GM21825 (cell line): ENCODE results near the gene IRF4.

ENCODE experiments used
- ATAC-seq: cut with Tn5 transposase; IDR thresholded peaks from one replicate; pipeline ENCODE4 v1.9.1; 2021; ENCODE audit warnings: mild to moderate bottlenecking, moderate library complexity; ENCODE audit not compliant: unreplicated experiment

The IRF4 gene

DNA sequence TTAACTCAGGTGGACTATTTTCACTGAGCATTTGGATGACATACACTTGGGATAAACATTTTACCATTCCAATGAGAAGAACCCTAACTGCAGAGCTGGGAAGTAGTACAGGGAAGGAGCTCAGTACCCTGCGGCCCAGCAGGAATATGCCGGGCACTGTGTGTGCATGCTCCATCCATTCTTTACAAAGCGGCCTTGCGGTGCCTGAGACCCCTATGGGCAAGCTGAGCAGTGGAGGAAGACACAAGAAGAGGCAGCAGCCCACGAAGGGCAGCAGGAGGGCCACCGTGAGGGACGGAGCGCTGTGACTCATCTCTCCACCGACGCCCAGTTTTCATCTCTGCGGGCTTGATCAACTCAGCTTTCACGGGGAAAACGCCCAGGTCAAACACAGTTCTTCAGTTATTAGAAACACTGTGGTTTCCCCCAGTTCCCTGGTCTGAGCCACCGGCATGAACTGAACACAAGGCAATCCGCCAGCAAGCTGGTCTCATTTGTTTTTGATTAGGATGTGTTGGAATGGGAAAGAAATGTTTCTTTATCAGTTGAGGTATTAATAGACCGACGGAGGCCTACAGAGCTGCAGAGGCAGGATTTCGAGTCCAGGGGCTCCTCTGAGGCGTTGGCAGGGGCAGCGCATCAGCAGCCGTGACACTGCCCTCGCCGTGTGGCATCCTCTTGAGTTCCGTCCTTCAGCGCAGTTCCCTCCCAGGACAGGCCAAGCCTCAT lies 44.9 kb downstream of the IRF4 start:
- no peak for ATAC-seq

DNA sequence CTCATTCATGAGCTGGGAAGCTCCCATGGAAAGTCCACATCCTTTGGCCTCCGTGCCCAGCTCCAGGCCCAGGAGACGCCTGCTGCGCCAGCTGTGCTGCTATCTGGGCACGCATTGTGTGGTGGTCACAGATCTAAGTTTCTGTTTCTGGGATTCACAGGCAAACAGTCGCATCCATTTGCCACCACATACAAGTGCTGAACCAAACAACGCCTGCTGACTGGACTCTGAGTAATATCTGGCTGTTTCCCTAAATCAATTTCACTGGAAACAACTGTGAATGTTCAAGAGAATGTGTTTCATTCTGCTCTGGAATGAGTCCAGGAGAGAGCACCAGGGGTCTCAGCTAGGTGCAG lies 45.5 kb downstream of the IRF4 start:
- ATAC-seq = no peak

DNA sequence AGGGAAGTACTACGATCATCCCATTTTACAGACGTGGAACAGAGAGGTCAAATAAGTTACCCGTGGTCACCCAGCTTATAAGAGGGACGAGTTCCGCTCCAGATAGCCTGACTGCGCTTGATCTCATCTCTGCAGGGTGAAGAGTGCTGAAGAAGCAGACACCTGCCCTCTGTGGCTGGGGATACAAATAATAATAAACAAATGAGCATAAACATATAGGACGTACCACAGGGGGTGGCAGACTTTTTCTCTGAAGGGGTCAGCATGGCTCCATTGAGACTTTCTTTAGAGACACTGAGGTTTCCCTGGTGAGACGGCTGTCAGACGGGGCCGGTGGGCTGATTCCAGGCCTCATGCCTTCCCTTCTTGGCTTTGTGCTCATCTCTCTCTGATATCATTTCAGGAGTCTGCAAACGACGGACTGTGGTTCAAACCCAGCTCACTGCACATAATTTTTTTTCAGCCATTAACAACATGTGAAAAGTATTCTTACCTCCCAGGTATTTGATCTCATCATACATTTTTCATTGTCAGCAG lies 47.1 kb downstream of the IRF4 start:
- ATAC-seq = no peak

DNA sequence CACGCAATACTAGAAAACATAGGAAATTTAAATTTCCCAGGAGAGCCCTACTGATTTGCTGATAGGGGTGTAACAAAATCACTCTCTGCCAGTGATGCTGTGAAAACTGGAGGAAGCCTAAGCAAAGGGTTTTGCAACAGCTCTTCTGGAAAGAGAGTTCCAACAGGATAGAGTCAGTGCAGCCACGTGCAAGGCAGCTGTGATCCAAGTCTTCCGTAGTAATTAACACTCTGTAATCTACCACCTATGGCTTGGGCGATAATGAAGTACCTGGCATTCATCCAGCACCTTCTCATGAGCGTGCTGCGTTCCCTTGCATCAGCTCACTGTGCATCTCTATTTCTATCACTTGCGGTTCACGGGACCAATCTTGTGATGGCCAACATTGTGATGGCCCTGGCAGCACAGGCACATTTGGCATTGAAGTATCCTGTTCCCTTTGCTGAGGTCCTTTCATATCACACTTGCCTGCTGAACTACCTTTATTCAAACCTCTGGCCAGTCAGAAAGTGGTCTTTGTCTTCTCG lies 48.2 kb downstream of the IRF4 start:
- ATAC-seq = no peak

DNA sequence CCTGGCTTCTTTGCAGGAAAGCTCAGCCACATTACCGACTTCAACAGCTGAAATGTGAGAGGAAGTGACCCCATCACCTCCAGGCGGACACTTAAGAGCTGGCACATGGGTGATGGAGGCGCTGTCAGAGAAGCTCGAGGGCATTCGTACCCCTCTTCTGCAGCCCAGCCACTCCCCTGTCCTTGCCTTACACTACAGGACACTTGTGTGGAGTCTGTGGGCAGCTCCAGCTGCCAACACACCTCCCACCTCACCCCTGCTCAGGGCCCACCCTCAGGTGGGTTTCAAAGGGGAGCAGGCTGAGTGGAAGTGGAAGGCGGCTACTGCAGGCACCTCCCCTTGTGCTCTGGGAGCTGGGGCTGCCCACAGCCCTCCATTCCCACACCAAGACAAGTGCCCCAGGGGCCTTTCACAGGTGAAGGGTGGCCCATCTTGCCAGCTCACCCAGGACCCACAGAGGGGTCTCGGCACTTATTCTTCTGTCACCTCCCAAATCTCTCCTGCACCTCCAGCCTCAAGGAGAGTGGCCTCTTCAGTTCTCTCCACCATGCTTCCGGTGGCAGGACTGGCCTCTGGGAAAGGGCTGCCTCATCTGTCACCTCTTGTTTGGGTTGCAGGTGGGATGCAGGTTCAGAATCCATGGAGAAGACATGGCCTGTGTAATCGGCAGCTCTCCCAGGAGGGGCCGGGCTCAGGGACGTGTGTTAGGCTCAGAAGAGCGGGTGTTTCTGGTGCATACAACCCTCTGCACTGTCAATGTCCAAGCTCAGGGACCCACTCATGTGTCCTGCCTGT lies 49.8 kb downstream of the IRF4 start:
- ATAC-seq = no peak

DNA sequence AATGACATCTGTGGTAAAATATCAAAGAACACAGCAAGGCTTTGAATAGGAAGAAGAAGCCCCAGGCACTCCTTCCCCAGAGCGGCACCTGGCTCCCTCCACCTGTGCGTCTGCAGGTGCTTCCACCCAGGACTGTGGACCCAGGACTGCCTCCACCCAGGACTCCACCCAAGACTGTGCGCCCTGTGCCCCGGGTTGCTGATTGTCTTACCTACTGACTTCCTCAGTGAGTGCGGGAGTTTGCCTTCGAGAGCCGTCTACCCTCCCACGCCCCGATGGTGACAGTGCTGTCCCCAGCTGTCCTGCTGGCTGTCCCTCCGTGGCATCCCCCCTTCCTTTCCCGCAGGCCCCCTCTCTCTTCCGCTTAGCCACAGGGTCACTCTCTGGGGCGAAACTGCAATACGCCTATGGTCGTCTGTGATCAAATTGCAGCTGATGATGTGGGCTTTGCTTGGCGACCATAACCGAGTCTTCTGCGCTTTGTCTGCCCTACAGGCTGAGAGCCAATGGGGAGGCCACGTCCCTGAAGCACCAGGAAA lies 52.1 kb downstream of the IRF4 start:
- ATAC-seq = no peak

DNA sequence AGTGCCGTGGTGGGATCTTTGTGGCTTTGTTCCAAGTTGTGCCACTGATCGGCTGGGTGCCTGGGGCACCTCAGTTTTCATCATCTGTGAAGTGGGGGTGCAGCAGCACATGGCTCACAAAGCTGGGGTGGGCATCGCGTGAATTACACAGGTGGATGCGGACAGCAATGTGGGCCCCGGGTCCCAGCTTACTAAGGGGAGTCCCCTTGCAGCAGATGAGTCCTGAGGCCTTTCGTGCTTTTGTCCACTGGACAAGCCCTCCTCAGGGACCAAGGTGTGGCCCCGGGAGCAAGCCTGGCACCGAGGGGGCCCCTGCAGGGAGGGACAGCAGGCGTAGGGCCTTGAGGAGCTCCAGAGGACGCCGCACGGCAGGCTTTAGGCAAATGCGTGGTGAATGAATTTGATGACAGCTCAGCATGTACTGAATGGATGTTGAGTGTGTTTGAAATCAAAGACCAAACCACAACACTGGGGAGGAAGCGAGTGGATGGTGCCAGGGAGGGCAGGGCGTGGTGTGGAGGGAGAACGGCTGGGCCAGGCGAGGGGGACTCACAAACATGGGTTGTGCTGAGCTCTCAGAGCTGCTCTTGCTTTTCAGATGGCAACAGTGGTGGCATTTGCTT lies 53.2 kb downstream of the IRF4 start:
- ATAC-seq = no peak

DNA sequence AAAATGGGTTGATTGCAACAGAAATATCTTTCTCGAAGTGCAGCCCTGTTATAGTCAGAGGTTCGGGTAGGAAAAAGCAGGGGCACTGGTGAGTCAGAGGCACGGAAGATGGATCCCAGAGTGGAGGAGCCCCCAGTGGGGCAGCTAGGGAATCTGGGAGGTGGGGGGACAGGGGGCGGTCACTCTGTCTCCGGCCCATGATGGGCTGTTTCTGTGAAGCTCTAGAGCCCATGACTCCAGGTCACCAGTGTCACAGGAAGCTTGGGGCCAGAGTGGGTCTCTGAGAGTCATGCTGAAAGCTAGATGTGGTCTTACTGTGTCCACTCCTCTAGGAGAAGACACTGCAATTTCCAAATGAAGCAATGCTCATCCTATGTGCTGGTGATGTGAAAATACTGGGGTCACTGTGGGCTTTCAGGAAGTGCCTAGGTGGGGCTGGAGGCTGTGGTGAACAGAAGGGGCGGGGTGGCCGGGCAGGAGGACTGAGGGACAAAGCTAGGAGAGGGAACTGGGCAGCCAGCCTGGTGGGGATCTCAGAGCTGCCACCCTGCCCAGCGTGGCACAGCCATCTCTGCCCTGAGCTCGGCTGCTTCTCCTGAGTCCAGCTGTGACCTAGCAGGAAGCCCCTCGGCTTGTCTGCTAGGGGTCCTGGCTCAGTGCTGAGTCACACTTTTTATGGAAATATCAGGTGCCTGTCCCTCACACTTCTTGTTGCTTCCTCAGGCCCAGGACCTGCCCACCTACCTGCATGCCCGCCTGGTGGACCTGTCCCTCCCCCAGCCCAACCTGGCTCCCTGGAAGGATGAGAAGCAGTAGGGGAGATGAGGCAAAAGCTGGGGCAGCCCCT lies 54.2 kb downstream of the IRF4 start:
- ATAC-seq = no peak

DNA sequence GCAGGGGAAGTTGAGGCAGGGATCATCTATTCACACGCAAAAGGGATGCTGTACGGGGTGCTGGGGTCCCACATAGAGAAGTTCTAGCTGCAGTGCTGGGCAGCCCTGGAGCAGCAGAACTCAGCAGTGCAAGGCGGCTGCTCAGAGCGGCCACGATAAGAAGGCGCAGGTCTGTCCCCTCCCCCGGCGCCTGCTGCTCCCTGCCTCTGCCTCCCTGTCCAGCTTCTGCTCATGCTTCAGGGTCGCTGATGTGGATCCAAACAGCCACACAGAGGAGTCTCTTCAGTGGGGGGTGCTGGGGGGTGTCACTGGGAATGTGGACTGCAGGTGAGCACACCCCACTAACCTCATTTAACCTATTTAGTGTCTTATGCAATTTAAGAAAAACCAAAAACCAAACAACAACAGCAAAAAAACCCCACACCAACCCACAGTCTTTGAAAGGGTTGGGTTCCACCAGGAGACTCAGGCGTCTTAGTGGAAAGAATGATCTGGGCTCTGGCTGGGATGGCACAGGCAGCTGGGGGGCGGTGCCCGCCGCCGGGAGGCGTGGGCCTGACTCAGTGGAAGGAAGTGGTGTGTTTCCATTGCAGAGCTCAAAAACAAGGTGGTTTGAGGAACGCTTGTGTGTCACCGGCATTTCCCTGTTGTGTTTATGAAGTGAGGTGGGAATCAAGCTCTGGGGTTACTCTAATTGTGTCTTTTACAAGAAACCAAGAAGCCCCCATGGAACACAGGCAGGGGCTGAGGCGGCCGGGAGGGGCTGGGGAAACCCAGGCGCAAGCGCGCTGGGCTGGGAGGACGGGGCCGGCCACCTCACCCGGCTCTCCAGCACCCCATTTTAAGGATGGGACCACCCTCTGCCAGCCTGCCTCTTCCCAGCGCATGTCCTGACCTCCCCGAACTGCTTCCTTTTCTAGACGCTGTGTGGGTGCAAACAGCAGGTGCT lies 55.1 kb downstream of the IRF4 start:
- ATAC-seq = no peak

DNA sequence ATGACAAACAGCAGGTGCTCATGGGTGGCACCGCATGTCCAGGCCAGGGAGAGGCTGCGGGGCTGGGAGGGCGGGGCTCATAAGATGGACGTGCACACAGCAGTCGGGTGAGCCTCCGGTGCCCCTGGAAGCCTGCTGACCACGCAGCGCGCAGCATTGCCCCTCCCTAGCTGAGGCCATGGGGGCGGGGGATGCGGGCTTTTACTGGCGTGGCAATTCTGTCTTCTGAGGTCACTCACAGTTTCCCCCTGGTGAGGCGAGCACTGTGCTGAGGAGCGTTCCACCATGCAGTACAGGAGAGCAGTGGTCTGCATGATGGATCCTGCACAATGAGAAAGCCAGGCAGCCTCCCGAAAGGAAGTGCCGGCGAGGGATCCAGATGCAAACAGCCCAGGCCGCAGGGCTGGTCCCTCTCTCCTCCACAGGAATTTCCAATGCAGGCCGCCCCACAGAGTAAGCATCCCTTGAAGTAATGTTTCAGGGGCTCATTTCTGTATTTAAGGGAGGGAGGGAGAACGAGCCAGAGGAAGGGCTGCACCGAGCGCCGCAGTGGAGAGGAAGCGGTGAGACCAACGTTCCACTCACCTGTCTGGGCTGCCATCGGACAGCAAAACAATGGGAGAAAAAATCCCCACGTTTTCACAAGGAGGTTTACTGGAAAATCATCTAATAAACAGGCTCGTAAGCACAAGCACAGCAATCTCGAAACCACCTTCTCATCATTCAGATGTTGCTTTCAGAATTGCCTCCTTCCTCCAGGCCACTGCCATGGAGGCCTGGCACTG lies 56.0 kb downstream of the IRF4 start:
- no peak for ATAC-seq

DNA sequence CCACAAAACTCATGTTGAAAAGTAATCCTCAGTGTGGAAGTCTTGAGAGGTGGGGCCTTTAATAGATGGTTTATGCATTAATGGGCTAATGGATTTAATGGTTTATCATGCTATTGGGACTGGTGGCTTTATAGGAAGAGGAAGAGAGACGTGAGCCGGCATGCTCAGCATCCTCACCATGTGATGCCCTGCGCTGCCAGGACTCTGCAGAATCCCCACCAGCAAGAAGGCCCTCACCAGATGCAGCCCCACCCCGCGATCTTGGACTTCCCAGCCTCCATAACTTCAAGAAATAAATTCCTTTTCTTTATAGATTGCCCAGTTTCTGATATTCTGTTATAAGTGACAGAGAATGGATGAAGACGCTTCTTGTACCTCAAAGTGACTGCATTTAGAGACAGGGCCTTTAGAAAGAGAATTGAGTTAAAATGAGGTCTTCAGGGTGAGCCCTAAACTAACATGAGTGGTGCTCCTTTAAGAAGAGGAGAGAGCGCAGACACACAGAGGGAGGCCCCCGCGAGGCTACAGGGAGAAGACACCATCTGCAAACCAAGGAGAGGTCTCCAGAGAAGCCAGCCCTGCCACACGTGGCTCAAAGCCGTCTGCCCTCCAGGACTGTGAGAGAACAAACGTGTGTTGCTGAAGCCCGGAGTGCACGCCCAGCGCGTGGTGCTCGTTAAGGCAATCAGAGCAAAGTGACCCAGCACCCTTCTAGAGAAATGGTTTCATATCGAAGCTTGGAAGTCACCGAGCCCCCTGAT lies 56.9 kb downstream of the IRF4 start:
- no peak for ATAC-seq

DNA sequence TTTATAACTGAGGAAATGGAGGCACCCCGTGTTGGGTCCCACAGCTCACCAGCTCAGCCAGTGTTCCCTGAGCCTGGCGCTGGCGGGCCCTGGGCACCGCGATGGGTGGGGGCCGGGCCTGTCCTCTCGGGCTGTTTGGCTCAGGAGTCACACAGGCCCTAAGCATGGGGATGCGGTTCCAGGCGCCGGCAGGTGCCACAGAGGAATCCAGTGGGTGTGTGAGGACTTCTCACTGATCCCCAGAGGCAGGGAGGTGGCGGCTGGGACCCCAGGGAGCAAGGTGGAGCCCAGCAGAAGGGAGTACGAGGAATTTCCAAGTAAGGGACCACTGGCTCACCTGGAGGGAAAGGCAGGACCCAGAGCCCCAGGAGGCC lies 57.5 kb downstream of the IRF4 start:
- ATAC-seq = no peak

DNA sequence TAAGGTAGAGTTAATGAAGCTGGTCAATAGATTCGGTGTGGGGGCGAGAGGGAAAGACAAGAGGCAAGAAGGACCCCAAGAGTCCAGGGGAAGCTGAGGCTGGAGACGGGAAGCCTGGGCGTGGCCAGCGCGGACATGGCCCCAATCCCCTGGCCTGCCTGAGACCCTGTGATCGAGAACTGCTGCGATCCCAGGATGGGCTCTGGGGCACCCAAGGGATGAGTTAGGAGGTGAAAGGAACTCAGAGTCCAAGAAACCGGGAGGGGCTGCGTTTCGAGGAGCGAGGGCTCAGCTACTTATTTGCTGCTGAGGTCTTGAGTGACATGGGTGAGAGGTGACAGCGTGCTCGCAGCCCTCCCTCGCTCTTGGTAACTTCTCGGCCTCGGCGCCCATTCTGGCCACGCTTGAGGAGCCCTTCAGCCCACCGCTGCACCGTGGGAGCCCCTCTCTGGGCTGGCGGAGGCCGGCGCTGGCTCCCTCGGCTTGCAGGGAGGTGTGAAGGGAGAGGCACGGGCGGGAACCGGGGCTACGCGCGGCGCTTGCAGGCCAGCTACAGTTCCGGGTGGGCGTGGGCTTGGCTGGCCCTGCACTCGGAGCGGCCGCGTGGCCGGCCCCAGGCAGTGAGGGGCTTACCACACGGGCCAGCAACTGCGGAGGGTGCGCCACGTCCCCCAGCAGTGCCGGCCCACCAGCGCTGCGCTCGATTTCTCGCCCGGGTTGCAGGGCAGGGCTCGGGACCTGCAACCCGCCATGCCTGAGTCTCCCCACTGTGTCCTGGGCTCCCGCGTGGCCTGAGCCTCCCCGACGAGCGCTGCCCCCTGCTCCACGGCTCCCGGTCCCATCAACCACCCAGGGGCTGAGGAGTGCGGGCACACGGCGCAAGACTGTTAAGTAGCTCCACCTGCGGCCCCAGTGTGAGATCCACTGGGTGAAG lies 58.2 kb downstream of the IRF4 start:
- ATAC-seq = no peak

DNA sequence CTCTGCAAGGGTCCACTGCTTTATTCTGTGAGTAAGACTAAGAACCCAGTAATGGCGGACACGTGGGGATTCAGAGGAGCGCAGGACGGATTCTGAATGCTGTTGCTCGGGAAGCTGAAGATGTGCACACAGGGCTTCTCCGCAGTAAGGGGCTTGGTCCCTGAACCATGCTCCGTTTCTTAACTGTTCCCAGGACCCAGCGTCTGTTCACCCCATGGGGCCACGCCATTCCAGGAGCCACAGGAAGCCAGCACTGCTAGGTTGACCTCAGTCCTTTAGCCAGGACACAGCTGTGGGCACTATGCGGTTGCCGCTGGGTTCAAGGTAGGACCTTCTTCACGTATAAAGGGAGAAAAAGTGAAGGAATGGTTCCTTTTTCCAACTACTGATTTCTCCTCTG lies 59.8 kb downstream of the IRF4 start:
- no peak for ATAC-seq

DNA sequence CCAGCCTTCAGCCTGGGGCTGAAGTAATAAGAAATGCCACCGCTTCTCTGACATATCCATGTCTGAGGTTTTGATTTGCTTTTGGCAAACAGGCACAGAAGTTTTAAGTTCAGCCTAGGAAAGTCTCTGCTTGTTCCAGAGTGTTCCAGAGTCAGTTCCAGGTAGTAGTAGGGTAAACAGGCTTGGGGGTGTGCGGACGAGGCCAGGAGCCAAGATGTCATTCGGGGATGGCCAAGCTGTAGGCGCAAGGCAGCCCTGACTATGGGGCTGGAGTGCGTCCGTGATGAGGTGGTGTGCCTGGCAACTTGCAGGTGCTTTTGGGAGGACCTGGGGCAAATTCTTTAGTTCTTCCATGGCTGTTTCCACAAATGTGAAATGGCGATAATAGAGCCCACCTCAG lies 60.3 kb downstream of the IRF4 start:
- ATAC-seq = no peak

DNA sequence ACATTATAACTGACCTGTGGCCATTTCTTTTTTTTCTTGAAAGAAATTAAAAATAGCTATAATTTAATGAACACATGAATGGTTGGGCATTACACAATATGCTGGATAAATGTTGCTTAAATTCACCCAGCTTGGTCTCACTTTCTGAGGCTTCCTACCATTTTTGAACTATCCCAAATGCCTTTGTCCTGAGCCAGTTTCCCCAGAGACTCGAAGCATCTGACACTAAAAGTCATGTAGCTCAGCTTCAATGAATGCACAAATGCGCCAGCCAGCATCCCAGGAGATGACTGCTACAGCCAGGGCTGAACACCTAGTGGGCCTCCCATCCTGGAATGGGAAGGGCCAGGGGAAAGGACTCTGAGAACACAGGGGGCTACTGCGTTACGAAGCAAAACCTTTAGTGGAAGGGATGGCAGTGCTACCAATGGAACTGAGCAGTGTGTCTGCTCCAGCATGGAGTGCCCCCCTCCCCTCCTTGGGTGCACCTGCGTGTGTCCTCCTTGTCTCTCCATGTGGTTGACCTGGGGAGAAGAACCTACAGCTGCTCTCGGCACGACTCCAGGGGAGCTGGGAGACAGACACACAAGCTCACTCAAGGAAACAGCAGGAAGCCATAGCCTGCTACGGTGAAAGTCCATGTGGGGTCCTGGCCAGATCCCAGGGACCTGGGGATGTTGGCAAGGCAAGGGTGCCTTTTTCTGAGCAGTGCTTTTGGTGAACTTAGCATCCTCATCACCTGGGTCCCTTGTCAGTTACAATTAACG lies 60.9 kb downstream of the IRF4 start:
- ATAC-seq = no peak
